GM15510 (cell line): Measurements from ENCODE around the gene MUS81.

ENCODE experiments used
- POLR2A ChIP-seq: IDR thresholded peaks from 3 replicates; pipeline ENCODE4 v1.6.1; 2011; ENCODE audit warnings: borderline replicate concordance; ENCODE audit not compliant: insufficient read length; ENCODE audit errors: extremely low read depth

MUS81 gene

DNA sequence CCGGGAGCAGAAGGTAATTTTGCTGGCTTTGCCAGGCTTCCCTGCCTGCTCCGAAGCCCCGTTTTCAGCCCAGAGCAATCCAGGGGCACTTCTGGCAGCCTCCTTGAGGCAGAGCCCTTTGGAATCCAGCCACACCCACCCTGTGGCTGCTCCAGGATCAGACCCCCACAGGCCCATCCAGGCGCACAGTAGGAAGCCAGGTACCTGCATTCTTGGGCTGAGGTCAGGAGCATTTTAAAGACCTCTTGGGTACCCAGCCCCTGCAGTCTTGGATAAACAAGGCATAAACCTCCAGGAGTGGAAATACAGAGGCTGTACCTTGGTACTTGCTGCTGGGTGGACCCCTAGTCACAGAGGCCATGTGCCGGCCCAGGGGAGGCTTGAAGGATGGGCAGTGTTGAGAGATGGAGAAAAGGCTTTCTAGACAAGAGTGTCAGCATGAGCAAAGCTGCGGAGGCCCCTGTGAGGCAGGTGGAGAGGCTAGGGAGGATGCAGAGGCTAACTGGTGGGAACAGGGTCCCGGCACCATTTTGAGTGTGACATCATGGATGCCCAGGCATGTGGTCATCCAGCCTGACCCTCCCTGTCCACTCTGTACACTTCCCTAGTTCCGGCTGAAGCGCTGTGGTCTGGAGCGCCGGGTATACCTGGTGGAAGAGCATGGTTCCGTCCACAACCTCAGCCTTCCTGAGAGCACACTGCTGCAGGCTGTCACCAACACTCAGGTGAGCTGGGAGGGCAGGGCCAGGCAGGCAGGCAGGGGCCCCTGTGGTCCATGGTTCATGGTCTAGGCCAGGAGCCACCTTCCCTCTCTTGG lies 3.9 kb downstream of the MUS81 start:
- TF ChIP-seq POLR2A, result no peak

DNA sequence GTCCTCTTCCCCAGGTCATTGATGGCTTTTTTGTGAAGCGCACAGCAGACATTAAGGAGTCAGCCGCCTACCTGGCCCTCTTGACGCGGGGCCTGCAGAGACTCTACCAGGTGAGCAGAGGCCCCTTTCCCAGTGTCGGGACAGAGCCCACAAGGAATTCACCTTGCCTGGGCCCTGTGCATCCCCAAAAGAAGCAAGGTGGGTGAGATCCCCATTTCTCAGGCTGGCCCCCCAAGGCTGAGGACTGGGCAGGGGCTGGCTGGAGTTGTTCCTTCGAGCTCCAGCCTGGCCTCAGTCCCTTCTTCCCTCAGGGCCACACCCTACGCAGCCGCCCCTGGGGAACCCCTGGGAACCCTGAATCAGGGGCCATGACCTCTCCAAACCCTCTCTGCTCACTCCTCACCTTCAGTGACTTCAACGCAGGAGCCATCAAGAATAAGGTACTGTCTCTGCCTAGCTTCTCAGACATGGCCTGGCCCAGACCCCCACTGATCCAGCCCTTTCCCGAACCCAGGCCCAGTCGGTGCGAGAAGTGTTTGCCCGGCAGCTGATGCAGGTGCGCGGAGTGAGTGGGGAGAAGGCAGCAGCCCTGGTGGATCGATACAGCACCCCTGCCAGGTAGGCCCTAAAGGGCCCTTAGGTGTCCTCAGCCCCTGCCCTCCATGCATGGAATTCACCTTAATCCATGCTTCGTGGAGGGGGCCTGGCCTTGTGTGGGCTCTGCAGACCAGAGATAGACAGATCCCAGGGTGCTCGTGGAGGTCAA lies 4.7 kb downstream of the MUS81 start:
- no peak for TF ChIP-seq POLR2A

DNA sequence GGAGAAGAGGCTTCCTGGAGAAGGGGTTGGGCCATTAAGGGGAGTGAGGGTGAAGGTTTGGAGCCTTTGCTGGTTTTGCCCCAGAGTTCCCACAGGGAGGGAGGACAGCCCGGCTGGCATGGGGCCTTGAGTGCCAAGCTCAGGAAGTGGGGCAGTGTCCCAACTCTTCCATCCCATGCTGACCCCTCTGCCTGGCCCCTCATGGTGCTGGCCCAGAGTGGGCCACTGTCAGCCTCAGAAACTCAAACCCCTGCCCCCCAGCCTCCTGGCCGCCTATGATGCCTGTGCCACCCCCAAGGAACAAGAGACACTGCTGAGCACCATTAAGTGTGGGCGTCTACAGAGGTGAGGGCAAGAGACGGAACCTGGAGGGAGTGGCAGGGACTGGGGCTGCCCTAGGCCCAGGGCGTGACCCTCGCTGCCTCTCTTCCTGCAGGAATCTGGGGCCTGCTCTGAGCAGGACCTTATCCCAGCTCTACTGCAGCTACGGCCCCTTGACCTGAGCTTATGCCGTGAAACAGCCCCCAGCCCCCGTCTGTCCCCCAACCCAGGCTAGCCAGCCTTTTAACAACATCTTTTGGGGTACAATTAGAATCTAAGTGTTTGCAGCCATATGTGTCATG lies 5.4 kb downstream of the MUS81 start:
- no peak for TF ChIP-seq POLR2A

DNA sequence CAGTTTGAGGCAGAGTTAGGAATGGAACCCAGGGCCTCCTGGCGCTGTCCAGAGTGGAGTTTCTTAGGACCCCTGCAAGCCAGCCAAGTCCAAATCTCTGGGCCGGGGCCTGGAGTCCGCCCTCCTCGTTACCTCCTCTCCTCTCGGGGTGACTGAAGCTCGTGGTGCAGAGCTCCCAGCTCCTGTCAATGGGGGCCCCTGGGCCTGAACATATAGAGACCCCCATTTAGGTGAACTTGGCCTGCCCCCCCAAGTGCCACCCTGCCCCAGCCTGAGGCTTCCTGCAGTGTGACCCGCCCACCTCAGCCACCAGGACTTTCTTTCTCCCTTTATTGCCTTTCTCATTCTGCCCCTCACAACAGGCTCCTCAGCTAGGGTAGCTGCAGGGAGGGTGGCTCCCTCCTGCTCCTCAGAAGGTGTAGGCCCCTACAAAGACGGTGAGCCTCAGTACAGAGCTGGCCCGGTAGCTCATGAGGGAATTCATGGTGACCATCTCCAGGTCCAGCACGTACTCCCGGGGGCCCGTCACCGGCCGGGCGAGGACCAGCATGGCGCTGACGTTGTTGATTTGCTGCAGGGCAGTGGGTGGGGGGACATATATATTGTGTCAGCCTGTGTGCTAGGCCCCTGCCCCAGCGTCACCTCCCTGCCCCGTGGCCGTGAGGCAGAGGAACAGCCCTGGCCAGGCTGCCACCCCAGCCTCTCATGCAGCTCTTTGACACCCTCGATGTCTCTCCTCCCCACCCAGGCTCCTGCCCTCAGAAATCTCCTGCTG lies 6.5 kb downstream of the MUS81 start:
- no peak for TF ChIP-seq POLR2A

DNA sequence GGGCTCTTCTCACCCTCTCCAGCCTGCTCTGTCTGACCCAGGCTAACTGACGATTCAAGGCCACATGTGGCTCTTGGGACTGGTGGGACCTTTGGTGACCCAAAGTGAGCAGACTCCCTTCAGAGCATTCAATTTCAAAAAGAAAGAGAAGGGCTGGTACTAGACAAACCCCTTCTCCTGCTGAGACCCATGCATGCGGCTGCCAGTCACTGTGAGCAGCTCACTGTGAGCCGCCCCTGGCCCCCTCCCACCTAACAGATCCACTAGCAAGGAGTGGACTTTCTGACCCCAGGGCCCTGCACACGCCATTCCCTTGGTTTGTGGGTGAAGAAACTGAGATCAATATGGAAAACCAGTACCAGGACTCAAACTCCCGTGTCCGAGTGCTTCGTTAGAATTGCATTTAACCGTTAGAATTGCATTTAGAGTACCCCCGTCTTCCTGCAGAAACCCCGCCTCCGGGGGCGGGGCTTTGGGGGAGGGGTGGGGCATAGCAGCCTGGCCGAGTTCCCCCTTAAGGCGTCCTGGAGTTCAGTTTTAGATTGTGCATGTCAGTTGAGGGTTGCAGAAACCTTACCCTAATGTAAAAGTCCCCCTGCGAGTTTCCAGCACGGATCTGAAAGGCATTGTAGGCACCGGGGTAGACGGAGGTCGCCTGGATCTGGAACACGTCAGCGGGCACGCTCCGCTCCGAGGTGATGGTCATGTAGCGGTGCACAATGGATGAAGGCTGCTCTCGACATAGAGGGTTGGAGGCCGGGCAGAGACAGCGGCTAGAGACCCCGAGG lies 7.2 kb downstream of the MUS81 start:
- no peak for TF ChIP-seq POLR2A

DNA sequence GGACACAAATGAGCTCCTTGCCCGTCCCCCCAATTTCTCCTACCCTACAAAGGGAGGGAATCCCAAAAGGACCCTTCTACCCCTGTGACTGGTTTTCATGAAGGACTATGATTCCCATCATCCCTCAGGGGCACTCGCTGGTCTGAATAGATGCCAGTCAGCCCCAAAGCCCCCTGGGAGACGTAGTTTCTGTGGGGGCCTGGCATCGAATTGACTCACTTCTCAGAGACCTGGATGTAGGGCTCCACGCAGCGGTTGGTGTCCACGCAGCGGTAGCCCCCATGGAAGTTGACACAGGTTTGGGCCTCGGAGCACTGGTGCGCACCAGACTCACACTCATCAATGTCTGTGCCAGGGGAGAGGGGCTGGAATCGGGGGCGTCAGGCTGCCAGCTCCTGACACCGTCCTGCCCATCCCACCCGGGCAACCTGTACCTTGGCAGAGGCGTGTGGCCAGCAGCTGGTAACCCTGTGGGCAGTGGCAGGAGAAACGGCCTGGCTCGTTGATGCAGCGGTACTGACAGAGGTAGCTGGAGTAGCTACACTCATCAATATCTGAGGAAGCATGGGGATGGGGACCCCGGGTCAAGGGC lies 7.9 kb downstream of the MUS81 start:
- TF ChIP-seq POLR2A, result no peak

DNA sequence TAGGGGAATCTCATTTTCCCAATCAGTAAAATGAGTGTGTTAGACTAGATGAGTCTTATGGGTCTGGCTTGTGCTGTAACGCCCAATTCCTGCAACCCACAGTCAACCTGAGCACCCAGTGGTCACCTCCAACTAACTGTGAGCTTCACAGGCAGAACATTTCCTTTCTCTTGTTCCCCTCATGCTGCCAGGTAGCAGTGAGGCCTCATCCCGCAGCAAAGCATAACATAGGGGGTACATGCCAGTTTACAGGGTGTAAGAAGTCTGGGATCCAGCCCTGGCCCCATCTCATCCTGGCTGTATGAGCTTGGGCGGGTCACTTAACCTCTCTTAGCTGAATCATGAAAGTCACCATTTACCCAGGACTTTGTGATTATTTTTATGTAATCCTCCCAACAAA lies 8.7 kb downstream of the MUS81 start:
- no peak for TF ChIP-seq POLR2A

DNA sequence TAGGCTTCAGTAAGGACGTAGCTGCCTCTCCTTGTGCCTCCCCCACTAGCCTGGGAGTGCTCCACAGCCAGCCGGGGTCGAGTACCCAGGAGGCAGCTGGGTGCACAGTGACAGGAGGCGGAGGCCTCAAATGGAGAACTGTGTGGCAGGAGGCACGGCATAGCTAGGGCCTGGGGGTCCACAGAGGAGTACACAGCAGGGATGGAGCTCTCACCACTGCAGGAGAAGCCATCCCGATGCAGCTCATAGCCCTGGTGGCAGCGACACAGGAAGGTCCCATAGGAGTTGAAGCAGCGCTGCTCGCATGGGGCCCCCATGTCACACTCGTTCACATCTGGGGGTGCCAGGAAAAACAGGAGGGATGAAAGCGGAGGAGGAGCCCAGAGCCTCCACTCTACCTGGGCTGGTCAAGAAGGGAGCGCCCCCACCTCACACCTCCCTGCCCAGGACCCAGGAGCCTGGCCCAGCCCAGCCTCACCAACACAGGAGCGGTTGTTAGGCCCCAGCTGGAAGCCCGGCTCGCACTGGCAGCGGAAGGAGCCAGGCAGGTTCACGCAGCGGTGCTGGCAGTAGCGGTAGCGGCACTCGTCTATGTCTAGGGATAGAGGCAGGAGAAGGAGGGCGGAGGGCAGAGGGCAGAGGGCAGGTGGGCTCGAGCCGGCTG lies 9.5 kb downstream of the MUS81 start:
- no peak for TF ChIP-seq POLR2A

DNA sequence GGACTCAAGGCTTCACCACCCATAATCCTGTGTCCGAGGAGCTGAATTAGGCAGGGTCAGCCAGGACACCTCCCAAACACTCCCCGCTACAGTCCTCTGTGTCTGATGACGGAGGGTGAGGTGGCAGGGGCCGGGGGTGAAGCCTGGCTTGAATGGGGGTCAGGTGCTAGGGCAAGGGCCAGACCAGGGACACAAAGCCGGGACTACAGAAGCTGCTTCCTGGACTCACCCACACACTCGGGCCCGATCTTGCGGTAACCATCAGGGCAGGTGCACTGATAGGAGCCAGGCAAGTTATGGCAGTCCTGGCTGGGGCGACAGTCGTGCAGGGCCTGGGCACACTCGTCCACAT lies 10.1 kb downstream of the MUS81 start:
- no peak for TF ChIP-seq POLR2A

DNA sequence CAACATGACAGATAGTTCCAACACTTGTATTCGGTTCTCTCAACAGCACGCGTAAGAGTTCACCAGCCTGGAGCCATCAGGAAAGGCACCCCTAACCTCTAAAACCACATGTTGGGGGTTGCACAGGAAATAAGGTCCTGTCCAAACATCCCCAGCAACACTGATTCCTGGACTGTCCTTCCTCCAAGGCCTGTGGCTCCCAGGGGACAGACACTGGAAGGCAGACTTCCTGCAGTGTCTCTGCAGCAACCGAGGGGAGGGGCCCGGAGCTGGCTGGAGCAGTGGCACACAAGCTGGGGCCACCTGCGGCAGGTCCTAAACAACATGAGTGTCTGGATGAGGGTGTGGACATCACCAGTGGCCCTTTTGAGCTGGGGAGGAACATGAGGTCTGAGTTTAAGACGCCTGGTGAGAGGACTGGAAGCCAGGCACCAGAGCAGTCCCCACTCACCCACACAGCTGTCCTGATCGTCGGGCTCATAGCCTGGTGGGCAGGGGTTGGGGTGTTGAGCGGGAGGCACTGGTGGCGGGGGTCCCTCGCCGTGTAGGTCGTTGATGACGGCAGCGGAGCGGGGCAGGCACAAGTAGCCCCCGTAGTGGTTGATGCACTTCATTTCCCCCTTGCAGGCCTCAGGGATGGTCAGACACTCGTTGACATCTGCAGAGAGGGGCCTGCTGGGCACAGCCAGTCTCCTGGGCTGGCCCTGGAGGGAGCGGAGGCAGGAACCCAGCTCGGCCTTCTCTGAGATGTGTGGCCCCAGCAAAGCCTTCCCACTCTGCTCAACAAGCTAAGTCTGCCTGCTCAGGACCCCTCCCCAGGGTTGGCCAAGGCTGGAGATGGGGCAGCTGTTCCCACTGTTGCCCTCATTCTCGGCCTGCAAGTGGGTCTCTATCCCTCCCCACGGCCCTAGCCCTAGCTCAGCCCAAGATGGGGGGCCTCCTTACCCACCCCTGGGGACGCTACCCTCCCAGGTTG lies 10.8 kb downstream of the MUS81 start:
- no peak for TF ChIP-seq POLR2A

DNA sequence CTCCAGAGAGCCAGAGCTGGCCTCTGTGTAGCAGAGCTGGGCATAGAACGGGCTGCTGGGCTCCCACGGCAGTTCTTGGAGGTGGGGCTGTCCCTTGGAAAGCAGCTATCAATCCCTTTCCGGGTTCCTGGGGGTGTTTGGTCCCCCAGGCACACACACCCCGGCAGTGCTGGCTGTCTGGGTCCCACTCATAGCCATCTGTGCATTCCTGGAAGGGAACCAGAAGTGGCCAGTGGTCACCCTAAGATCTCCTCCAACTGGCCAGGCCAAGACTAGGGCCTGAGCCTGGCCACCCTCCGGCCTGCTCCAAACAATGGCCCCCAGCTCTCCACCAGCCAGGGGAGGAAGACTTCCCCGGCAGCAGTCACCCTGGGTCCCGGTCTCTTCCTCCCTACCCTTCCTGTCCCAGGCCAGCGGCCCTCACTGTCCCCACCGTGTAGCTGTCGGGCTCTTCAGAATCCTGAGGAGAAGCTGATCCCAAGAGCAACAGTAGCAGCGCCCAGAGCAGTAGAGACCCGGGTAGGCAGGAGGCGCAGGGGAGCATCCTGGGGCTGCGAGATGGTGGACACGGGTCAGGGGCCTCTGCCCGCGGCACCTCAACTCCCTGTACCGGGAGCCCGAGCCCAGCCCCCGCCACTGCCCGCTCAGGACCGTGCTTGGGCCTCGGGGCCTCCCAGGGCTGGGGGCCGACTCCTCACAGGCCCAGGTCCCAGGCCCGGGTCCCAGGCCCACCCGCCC lies 11.7 kb downstream of the MUS81 start:
- no peak for TF ChIP-seq POLR2A
